GM12892 (cell line): ENCODE results near the gene SHTN1.

Source experiments
- POLR2A ChIP-seq: IDR thresholded peaks from 2 replicates; pipeline ENCODE4 v1.6.1; 2011; ENCODE audit warnings: low read depth, low read length, control low read depth
- POLR2AphosphoS5 ChIP-seq: IDR thresholded peaks from 2 replicates; pipeline ENCODE4 v1.6.1; 2011; ENCODE audit warnings: low read depth, low read length, control low read depth

DNA sequence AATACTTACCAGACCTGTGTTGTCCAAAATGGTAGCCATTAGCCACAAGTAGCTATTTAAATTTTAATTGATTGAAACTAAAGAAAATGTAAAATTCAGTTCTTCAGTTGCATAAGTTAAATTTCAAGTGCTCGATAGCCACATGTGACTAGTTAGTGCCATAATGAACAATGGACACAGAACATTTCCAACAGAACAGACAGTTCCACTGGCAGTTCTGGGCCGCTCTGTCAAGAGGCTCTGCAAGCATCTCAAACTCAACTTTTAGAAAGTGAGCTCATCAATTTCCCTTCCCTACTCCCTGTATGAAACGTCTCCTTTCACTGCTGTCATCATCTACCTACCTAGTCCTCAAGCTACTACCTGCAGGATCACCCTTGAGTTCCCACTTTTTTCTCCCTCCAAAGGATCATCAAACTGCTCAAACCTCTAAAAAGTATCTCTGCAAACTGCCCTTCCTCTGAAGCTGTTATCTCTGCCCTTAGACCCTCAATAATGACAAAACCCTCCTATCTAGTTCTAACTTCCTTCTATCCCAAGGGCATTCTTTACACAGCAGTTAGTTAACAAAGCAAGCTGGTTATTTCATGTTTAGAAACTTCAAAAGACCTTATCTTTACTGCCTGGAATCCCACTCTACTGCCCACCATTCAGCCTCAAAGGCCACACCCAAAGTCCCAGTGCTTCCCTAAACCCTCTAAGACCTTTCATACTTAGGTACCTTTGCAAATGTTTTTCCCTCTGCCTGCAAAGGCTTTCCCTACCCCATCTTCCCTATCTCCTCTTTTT, 20.6 kb downstream of the SHTN1 start:
- TF ChIP-seq POLR2A (no peak), POLR2AphosphoS5 (no peak)
